HUES64 (cell line): ENCODE data around the gene IPCEF1.
"Not testable (repeated sequence)": the region's sequence is repeated elsewhere in the genome, so short reads cannot be mapped to it uniquely, and the experiment has no call there.

Experiments used
- H3K27ac ChIP-seq: 2 replicates; pipeline ENCODE4 v1.7.0; 2013; ENCODE audit warnings: low read depth, low read length, inconsistent platforms
- H3K27me3 ChIP-seq: 2 replicates; pipeline ENCODE4 v1.6.1; 2013; ENCODE audit warnings: mild to moderate bottlenecking, low read length; ENCODE audit not compliant: insufficient read depth
- H3K36me3 ChIP-seq: 2 replicates; pipeline ENCODE4 v1.6.1; 2013; ENCODE audit warnings: mild to moderate bottlenecking, low read length; ENCODE audit not compliant: insufficient read depth
- H3K4me1 ChIP-seq: 2 replicates; pipeline ENCODE4 v1.6.1; 2013; ENCODE audit warnings: mild to moderate bottlenecking, low read length, moderate library complexity; ENCODE audit not compliant: insufficient read depth
- H3K4me3 ChIP-seq: 2 replicates; pipeline ENCODE4 v1.5.1; 2013; ENCODE audit warnings: mild to moderate bottlenecking, low read length, moderate library complexity
- H3K9ac ChIP-seq: 2 replicates; pipeline ENCODE4 v1.6.1; 2013; ENCODE audit warnings: mild to moderate bottlenecking, low read depth, low read length
- H3K9me3 ChIP-seq: 2 replicates; pipeline ENCODE4 v1.6.1; 2013; ENCODE audit warnings: low read depth, low read length; ENCODE audit not compliant: insufficient read depth
- WGBS: fragments of 150-250, 120-280 bp; methylation state at CpG from one replicate; pipeline ENCODE4 v1.1.7; 2013; ENCODE audit warnings: missing lambda C conversion rate; 5-methylcytosine and 5-hydroxymethylcytosine counted together

The IPCEF1 gene

DNA sequence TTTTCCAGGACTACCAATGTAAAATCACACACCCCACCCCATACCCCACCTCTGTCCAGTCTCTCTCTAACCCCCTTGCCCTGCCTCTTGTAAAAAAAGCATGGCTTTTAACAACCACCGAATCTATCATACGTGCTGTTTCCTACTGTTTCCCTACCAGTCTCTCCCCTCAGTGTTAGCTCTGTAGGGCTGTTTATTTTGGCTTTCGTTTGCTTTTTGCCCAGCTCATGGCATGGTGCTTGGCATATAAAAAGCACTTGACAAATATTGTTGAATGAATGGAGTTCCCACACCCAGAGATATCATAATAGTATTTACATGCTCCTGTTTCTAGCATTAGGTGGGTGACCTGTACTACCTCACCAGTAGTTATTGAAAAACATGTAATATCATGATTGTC is 169.4 kb downstream of the IPCEF1 start:
- H3K4me1 ChIP-seq = no peaks in the 10 kb centered on the region
- no peaks in the 10 kb centered on the region for H3K36me3 ChIP-seq
- no peak overlapping the region for H3K4me3 ChIP-seq
- no peaks in the 10 kb centered on the region; the same call in 1 of the 2 replicates for H3K9me3 ChIP-seq
- no peaks in the 10 kb centered on the region for H3K27me3 ChIP-seq
- no peak overlapping the region for H3K27ac ChIP-seq
- WGBS = 95% methylated on average over 3 of the region's 3 CpGs
- no peak overlapping the region for H3K9ac ChIP-seq

DNA sequence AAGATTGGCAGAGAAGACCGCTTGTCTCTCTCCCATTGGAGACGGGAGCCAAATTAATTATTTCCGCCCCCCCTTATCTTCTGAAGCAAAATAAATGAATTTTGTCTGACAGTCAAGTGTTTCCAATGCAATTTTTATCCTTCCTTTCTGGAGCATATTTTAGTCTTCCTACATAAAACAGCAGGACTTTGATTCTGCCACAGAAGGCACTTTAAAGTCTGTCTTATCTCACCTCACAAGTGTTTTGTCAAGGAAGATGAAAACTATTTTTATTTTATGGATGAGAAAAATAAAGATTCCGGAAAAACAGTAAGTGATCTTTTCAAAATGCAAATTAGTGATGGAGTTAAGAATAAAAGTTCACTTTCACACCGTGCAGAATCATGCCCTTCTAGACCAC is 177.2 kb downstream of the IPCEF1 start:
- 85% methylated on average over 5 of the region's 5 CpGs for WGBS
- H3K4me3 ChIP-seq = no peak overlapping the region

DNA sequence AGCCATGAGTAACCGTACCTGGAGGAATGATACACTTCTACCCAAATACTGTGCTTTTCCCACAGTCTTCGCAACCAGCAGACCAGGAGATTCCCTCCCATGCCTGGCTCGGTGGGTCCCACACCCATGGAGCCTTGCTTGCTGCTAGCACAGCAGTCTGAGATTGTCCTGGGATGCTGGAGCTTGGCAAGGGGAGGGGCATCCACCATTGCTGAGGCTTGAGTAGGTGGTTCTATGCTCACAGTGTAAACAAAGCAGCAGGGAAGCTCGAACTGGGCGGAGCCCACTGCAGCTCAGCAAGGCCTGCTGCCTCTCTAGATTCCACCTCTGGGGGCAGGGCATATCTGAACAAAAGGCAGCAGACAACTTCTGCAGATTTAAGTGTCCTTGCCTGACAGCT is 184.2 kb downstream of the IPCEF1 start:
- H3K9ac ChIP-seq, H3K36me3 ChIP-seq, H3K9me3 ChIP-seq, H3K27me3 ChIP-seq, H3K4me1 ChIP-seq, H3K27ac ChIP-seq, H3K4me3 ChIP-seq: not testable (repeated sequence)
- 86% methylated on average over 5 of the region's 5 CpGs for WGBS

More for the DNA sequence above, 177.2 kb downstream of the IPCEF1 start:
- Histone ChIP-seq H3K27ac (no peak overlapping the region), H3K27me3 (no peaks in the 10 kb centered on the region), H3K9ac (no peak overlapping the region), H3K9me3 (no peaks in the 10 kb centered on the region; the same call in 1 of the 2 replicates), H3K4me1 (no peaks in the 10 kb centered on the region), H3K36me3 (no peaks in the 10 kb centered on the region)

DNA sequence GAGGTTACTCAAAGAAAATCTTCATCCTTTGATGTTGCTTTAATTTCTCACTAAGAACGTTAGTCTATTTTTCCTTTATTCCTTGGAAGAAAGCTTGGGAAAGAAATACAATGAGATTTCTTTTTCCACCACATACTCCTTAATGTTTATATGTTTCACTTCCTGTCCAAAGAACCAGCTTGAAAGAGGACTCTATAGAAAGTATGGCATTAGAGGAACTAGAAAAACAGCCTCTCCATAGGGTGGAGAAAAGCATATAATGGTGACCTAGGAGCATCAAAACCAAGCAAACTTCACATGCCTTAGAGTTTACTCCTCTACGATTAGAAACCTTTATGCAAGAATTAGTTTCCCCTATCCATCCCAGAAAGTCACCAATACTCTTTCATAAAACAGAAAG is 186.5 kb downstream of the IPCEF1 start:
- WGBS = 95% methylated on average over 1 of the region's 2 CpGs
- Histone ChIP-seq H3K4me1 (no peaks in the 10 kb centered on the region), H3K27ac (no peak overlapping the region), H3K36me3 (no peaks in the 10 kb centered on the region), H3K4me3 (no peak overlapping the region), H3K27me3 (no peaks in the 10 kb centered on the region), H3K9ac (no peak overlapping the region), H3K9me3 (peaks cover 8% of the 10 kb centered on the region; the same call in 1 of the 2 replicates)

DNA sequence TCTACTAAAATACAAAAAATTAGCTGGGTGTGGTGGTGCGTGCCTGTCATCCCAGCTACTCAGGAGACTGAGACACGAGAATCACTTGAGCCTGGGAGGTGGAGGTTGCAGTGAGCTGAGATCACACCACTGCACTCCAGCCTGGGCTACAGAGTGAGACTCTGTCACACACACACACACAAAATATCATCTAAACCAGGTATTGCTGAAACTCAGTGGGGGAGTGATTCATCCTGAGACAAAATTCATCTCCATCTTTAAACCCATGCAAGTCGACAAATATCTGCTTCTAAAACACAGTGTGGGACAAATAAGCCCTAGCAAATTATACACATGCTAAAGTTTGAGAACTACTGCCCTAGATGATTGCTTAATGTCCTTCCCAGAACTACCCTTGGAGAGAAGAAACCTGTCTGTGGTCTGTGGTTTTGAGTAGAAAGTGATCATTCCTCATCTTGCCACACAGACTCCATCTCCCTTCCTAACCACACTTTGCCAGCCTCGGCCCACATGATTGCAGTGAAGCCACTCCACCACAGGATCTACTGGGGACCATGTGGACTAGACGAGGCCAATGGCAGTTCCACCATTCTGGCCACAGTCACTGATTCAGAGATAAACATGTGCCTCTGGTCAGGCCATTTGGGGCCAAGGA is 187.3 kb downstream of the IPCEF1 start:
- H3K36me3 ChIP-seq = no peaks in the 10 kb centered on the region
- H3K4me3 ChIP-seq = no peak overlapping the region
- 92% methylated on average over 5 of the region's 5 CpGs for WGBS
- no peaks in the 10 kb centered on the region for H3K27me3 ChIP-seq
- no peaks in the 10 kb centered on the region for H3K4me1 ChIP-seq
- H3K9ac ChIP-seq = no peak overlapping the region
- H3K27ac ChIP-seq = no peak overlapping the region
- H3K9me3 ChIP-seq = peaks cover 8% of the 10 kb centered on the region; the same call in 1 of the 2 replicates

DNA sequence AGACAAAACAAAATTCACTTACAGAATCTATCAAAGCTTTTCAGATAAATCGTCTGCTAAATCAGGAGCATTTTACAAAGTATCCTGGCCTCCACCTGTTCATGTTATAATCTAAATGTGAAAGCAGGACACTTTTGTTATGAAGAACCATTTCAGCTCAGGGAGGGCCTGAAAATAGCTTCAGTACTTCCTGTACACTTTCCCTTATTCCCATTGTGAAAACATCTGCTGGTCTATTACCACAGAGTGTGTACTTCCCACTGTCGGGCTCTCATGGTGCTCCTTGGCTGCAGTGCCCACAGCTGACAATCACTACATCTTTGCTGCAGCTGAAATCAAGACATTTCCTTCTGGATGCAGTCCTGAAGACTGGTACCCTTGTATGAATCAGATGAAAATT is 189.5 kb downstream of the IPCEF1 start:
- Histone ChIP-seq H3K4me3 (no peak overlapping the region), H3K27ac (no peak overlapping the region), H3K36me3 (no peaks in the 10 kb centered on the region), H3K9ac (no peak overlapping the region), H3K9me3 (peaks cover 8% of the 10 kb centered on the region; the same call in 1 of the 2 replicates), H3K4me1 (no peaks in the 10 kb centered on the region), H3K27me3 (no peaks in the 10 kb centered on the region)
- 91% methylated on average over 2 of the region's 2 CpGs for WGBS

DNA sequence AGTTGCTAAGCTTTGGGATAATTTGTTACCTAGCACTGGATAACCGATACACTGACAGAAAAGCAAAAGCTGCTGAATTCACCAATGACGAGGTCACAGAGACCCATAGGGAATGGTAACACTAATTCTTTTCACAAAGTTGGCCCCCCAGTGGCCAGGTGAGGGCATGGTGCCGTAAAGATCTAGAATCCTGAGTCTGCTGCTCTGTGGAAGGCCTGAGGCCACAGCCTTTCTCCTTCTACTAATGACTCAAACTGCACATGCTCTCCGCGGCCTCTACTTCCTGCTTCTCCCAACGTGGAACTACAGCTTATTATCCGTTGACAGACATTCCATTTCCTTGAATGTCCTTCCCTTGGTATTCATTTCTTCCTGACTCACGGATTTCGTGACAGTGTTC is 190.5 kb downstream of the IPCEF1 start:
- WGBS = 91% methylated on average over 9 of the region's 9 CpGs
- H3K4me1 ChIP-seq = no peaks in the 10 kb centered on the region
- H3K27me3 ChIP-seq = no peaks in the 10 kb centered on the region
- no peak overlapping the region for H3K4me3 ChIP-seq
- H3K27ac ChIP-seq = no peak overlapping the region
- H3K9ac ChIP-seq = no peak overlapping the region
- no peaks in the 10 kb centered on the region for H3K36me3 ChIP-seq
- peaks cover 6% of the 10 kb centered on the region; the same call in 1 of the 2 replicates for H3K9me3 ChIP-seq

DNA sequence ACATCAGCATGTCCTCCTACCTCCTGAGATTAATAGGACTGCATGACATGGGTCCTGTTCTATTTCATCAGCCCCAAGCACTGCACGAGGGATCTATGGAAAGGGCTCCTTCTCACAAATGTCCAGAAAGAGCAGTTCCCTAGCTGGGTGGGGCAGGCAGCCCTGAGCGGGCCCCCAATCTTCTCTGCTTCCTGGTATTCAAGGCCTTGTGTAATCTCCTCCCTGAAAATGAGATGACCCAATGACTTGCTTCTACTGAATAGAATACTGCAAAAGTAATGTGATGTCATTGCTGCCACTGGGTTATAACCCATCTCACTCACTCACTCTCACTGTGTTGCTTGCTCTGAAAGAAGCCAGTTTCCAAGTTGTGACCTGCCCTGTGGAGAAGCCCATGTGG is 191.1 kb downstream of the IPCEF1 start:
- Histone ChIP-seq H3K9me3 (peaks cover 6% of the 10 kb centered on the region; the same call in 1 of the 2 replicates), H3K27me3 (no peaks in the 10 kb centered on the region), H3K4me3 (no peak overlapping the region), H3K27ac (no peak overlapping the region), H3K4me1 (no peaks in the 10 kb centered on the region), H3K36me3 (no peaks in the 10 kb centered on the region), H3K9ac (no peak overlapping the region)
- 94% methylated on average over 2 of the region's 2 CpGs for WGBS

DNA sequence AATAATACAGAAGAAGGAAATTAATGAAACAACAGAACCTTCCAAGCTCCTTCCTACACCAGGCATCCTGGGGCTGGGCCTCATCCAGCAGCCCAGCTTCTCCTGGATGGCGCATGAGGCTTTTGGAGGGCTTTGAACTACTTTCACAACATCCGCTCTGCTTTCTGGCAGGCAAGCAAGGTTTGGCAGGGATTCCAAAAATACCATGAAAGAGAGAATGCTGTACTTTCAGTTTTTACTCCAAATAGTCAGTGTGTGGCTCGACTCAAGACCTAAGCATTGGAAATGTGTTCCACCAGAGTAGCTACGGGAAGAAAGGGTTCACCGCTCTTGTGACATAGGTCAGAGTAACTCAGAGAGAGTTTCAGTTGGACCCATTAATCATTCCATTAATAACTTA is 192.2 kb downstream of the IPCEF1 start:
- peaks cover 6% of the 10 kb centered on the region; the same call in 1 of the 2 replicates for H3K9me3 ChIP-seq
- no peak overlapping the region for H3K27ac ChIP-seq
- H3K9ac ChIP-seq = no peak overlapping the region
- no peaks in the 10 kb centered on the region for H3K36me3 ChIP-seq
- no peak overlapping the region for H3K4me3 ChIP-seq
- H3K27me3 ChIP-seq = no peaks in the 10 kb centered on the region
- no peaks in the 10 kb centered on the region for H3K4me1 ChIP-seq
- WGBS = 94% methylated on average over 5 of the region's 5 CpGs

DNA sequence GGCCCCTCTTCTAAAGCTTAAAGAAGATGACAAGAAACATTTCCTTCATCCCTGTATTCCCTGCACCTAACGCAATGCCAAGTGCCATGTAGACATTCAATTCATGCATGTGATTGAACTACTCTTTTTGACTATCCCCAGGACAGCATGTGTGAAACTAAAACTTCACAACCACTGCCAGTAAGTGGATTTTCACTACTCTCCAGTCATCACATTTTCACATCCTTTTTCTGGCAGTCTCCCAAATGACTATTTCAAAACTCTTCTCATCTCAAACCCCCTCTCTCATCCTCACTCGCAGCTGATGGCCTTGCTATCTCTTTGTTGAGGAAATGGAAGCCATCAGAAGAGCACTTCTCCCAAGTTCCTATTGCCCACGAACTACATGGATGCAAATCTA is 194.9 kb downstream of the IPCEF1 start:
- Histone ChIP-seq H3K36me3 (no peaks in the 10 kb centered on the region), H3K4me3 (no peak overlapping the region), H3K27ac (no peak overlapping the region), H3K27me3 (no peaks in the 10 kb centered on the region), H3K9ac (no peak overlapping the region), H3K4me1 (no peaks in the 10 kb centered on the region), H3K9me3 (peaks cover 6% of the 10 kb centered on the region; the same call in 1 of the 2 replicates)
- WGBS = 93% methylated on average over 3 of the region's 3 CpGs

DNA sequence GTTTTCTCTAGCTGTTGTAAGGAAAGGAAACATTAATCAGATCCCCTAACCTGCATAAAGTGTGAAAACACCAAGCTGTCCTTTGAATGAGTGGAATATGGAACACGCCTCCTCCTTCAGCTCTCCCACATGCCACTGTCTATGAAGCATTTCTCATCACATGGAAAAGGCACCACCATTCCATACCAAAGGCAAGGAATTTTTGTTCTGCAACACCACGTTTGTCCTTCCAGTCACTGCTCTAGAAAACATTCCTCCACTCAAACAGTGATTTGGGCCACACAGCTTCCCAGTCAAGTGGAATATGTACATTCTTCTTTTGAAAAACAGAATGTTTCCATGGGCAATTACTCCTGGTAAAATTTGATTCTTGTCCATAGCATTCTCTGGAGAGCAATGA is 197.5 kb downstream of the IPCEF1 start:
- Histone ChIP-seq H3K36me3 (no peaks in the 10 kb centered on the region), H3K9ac (no peak overlapping the region), H3K4me1 (peaks cover 4% of the 10 kb centered on the region; the same call in 1 of the 2 replicates), H3K4me3 (no peak overlapping the region), H3K9me3 (peaks cover 10% of the 10 kb centered on the region), H3K27me3 (no peaks in the 10 kb centered on the region), H3K27ac (no peak overlapping the region)
- 92% methylated on average over 2 of the region's 2 CpGs for WGBS

DNA sequence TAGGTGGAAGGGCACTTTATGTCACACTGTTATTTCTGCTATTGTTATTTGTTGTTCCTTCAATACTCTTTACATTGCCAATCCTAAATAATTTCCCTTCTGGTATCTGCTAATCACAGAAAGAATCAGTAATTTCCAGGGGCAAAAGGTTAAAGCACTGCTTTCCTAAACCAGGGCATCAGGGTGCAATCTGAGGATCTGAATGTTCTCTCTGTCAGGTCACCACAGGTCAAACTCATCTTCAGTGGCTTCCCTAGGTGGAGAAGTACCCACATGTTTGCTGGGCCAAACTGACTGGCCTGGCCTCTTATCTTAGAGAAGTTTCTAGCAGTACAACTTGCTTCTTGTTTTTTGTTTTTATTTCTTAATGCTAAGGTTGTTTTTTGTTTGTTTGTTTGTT is 198.9 kb downstream of the IPCEF1 start:
- Histone ChIP-seq H3K4me3 (no peak overlapping the region), H3K36me3 (no peaks in the 10 kb centered on the region), H3K27me3 (no peaks in the 10 kb centered on the region), H3K9me3 (peaks cover 10% of the 10 kb centered on the region), H3K4me1 (peaks cover 4% of the 10 kb centered on the region; the same call in 1 of the 2 replicates), H3K27ac (no peak overlapping the region), H3K9ac (no peak overlapping the region)
